ENCODE results near the gene OTUD6A.

OTUD6A gene

GRCh38 chrX:70062076-70062475 lies at the start of gene OTUD6A:
TSS of gene OTUD6A (plus strand) at chrX:70062457. CDS start at chrX:70062525, 68 bp downstream.
- DNase-seq (ENCODE audit: low read depth, low spot score), result no peak
- TF ChIP-seq POLR2AphosphoS5 (IDR thresholded peaks at IDR 0.05; ENCODE audit: borderline replicate concordance, low read depth, low read length), result no peak
- TF ChIP-seq EZH2 (IDR thresholded peaks at IDR 0.05), result no peak
- TF ChIP-seq FOXP2 (optimal IDR thresholded peaks at IDR 0.05; ENCODE audit: control extremely low read depth, extremely low read length, insufficient read depth), result no peak
- no peaks in the 10 kb centered on the region for H3K9me3 ChIP-seq (ENCODE audit: low read depth, low read length)
- no peaks in the 10 kb centered on the region for H3K36me3 ChIP-seq (ENCODE audit: insufficient read depth, low read length)
- H3K9ac ChIP-seq (ENCODE audit: insufficient read length), result no peak within 1 kb of the TSS
- H3K27ac ChIP-seq, result no peak within 1 kb of the TSS
- H3K4me3 ChIP-seq, result no peak within 1 kb of the TSS

- TF ChIP-seq POLR2AphosphoS5 (IDR thresholded peaks at IDR 0.05; ENCODE audit: borderline replicate concordance, low read depth, low read length) (no peak), EZH2 (IDR thresholded peaks at IDR 0.05) (no peak), FOXP2 (optimal IDR thresholded peaks at IDR 0.05; ENCODE audit: control extremely low read depth, extremely low read length, insufficient read depth) (no peak)
Measured at GRCh38 chrX:70012756-70013155, 49.5 kb upstream of the OTUD6A start.

DNA sequence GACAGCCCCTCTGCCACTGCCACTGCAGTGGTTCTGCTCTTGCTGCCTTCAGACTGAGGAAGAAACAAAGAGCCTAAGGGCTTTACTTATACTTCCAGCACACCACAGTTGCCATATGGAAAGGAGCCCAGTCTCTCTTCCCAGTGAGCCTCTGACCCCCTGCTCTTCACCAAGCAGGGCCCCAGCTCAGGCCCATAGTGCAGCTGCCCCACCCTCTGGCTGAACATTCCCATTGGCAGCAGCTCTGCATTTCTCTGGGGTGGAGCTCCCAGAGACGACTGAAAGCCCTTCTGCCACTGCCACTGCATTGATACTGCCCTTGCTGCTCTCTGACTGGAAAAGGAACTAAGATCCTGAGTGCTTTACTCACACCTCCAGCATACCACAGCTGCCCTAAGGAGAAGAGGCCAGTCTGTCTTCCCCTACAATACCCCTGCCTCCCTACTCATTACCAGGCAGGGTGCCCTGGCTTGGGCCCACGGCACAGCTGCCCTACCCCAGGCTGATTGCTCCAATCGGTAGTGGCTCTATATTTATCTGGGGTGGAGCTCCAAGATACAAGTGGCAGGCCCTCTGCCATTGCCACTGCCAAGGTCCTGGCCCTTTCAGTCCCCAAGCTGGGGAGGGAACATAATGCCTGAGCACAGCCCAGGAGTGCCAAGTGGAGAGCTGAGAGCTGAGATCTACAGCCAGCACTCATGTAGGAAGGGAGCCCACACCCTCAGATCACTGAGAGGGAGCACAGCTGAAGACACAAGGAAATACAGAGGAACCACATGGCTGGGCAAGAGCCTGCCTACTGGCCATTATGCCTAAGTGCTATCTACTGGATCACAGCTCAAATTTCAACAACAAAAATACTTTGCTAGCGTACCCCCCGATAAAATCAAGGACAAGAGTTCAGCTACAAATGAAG lies 48.5 kb upstream of the OTUD6A start:
- TF ChIP-seq POLR2AphosphoS5 (IDR thresholded peaks at IDR 0.05; ENCODE audit: borderline replicate concordance, low read depth, low read length) (no peak), EZH2 (IDR thresholded peaks at IDR 0.05) (no peak), FOXP2 (optimal IDR thresholded peaks at IDR 0.05; ENCODE audit: control extremely low read depth, extremely low read length, insufficient read depth) (no peak)
- DNase-seq (ENCODE audit: low read depth, low spot score), result no peak
- no peak overlapping the region for H3K4me3 ChIP-seq

More at GRCh38 chrX:70012756-70013155, 49.5 kb upstream of the OTUD6A start:
- Histone ChIP-seq H3K27ac (no peak overlapping the region), H3K9me3 (ENCODE audit: low read depth, low read length) (no peaks in the 10 kb centered on the region), H3K36me3 (ENCODE audit: insufficient read depth, low read length) (no peaks in the 10 kb centered on the region), H3K4me3 (no peak overlapping the region), H3K9ac (ENCODE audit: insufficient read length) (no peak overlapping the region)
- no peak for DNase-seq (ENCODE audit: low read depth, low spot score)

GRCh38 chrX:70016513-70016912 lies 45.7 kb upstream of the OTUD6A start:
- TF ChIP-seq EZH2 (IDR thresholded peaks at IDR 0.05), result no peak
- TF ChIP-seq POLR2AphosphoS5 (IDR thresholded peaks at IDR 0.05; ENCODE audit: borderline replicate concordance, low read depth, low read length), result no peak
- Histone ChIP-seq H3K9me3 (ENCODE audit: low read depth, low read length) (no peaks in the 10 kb centered on the region), H3K4me3 (no peak overlapping the region), H3K27ac (no peak overlapping the region), H3K36me3 (ENCODE audit: insufficient read depth, low read length) (no peaks in the 10 kb centered on the region), H3K9ac (ENCODE audit: insufficient read length) (no peak overlapping the region)
- DNase-seq (ENCODE audit: low read depth, low spot score), result no peak

More for the DNA sequence above, 48.5 kb upstream of the OTUD6A start:
- no peak overlapping the region for H3K27ac ChIP-seq
- no peak overlapping the region for H3K9ac ChIP-seq (ENCODE audit: insufficient read length)
- no peaks in the 10 kb centered on the region for H3K36me3 ChIP-seq (ENCODE audit: insufficient read depth, low read length)
- H3K9me3 ChIP-seq (ENCODE audit: low read depth, low read length), result no peaks in the 10 kb centered on the region

- no peak overlapping the region for H3K9ac ChIP-seq (ENCODE audit: insufficient read length)
- H3K36me3 ChIP-seq (ENCODE audit: insufficient read depth, low read length), result no peaks in the 10 kb centered on the region
- H3K27ac ChIP-seq, result no peak overlapping the region
- H3K4me3 ChIP-seq, result no peak overlapping the region
- no peaks in the 10 kb centered on the region for H3K9me3 ChIP-seq (ENCODE audit: low read depth, low read length)
- TF ChIP-seq FOXP2 (optimal IDR thresholded peaks at IDR 0.05; ENCODE audit: control extremely low read depth, extremely low read length, insufficient read depth), result no peak
- no peak for TF ChIP-seq EZH2 (IDR thresholded peaks at IDR 0.05)
- TF ChIP-seq POLR2AphosphoS5 (IDR thresholded peaks at IDR 0.05; ENCODE audit: borderline replicate concordance, low read depth, low read length), result no peak
- DNase-seq (ENCODE audit: low read depth, low spot score), result no peak
Measured at GRCh38 chrX:70022616-70023015, 39.6 kb upstream of the OTUD6A start.

- no peak for DNase-seq (ENCODE audit: low read depth, low spot score)
- Histone ChIP-seq H3K9ac (ENCODE audit: insufficient read length) (no peak overlapping the region), H3K27ac (no peak overlapping the region), H3K4me3 (no peak overlapping the region), H3K9me3 (ENCODE audit: low read depth, low read length) (no peaks in the 10 kb centered on the region), H3K36me3 (ENCODE audit: insufficient read depth, low read length) (no peaks in the 10 kb centered on the region)
- TF ChIP-seq POLR2AphosphoS5 (IDR thresholded peaks at IDR 0.05; ENCODE audit: borderline replicate concordance, low read depth, low read length) (no peak), FOXP2 (optimal IDR thresholded peaks at IDR 0.05; ENCODE audit: control extremely low read depth, extremely low read length, insufficient read depth) (no peak), EZH2 (IDR thresholded peaks at IDR 0.05) (no peak)
Measured at GRCh38 chrX:70025464-70025863, 36.8 kb upstream of the OTUD6A start.

GRCh38 chrX:70026112-70026850 lies 36.0 kb upstream of the OTUD6A start:
- Histone ChIP-seq H3K36me3 (ENCODE audit: insufficient read depth, low read length) (no peaks in the 10 kb centered on the region), H3K9me3 (ENCODE audit: low read depth, low read length) (no peaks in the 10 kb centered on the region), H3K27ac (no peak overlapping the region), H3K9ac (ENCODE audit: insufficient read length) (no peak overlapping the region), H3K4me3 (no peak overlapping the region)
- DNase-seq (ENCODE audit: low read depth, low spot score), result no peak
- TF ChIP-seq POLR2AphosphoS5 (IDR thresholded peaks at IDR 0.05; ENCODE audit: borderline replicate concordance, low read depth, low read length), result no peak
- TF ChIP-seq FOXP2 (optimal IDR thresholded peaks at IDR 0.05; ENCODE audit: control extremely low read depth, extremely low read length, insufficient read depth), result no peak
- TF ChIP-seq EZH2 (IDR thresholded peaks at IDR 0.05), result no peak

GRCh38 chrX:70026851-70027200 lies 35.4 kb upstream of the OTUD6A start:
- Histone ChIP-seq H3K9ac (ENCODE audit: insufficient read length) (no peak overlapping the region), H3K36me3 (ENCODE audit: insufficient read depth, low read length) (no peaks in the 10 kb centered on the region), H3K4me3 (no peak overlapping the region), H3K9me3 (ENCODE audit: low read depth, low read length) (no peaks in the 10 kb centered on the region), H3K27ac (no peak overlapping the region)
- DNase-seq (ENCODE audit: low read depth, low spot score), result no peak
- no peak for TF ChIP-seq FOXP2 (optimal IDR thresholded peaks at IDR 0.05; ENCODE audit: control extremely low read depth, extremely low read length, insufficient read depth)
- TF ChIP-seq POLR2AphosphoS5 (IDR thresholded peaks at IDR 0.05; ENCODE audit: borderline replicate concordance, low read depth, low read length), result no peak
- TF ChIP-seq EZH2 (IDR thresholded peaks at IDR 0.05), result no peak
